Large intestine (tissue), 3 donors: Measurements from ENCODE around the gene FCER2. TPM values are rescaled to one million over a fixed set of nuclear protein-coding genes. Genes with fewer than 3 reads are reported as not detected.

Source experiments
- DNase-seq, 2 donors: peaks; one replicate each; pipeline versions ENCODE4 v3.0.0 to v3.0.0-alpha.2; 2013
- H3K27ac ChIP-seq: one replicate; pipeline ENCODE4 v1.5.1; 2013; ENCODE audit warnings: low read length
- H3K27me3 ChIP-seq: 2 replicates; pipeline ENCODE4 v1.6.1; 2013; ENCODE audit warnings: low read length; ENCODE audit not compliant: control insufficient read depth, insufficient read depth
- H3K36me3 ChIP-seq: 2 replicates; pipeline ENCODE4 v1.6.1; 2013; ENCODE audit warnings: low read length; ENCODE audit not compliant: control insufficient read depth, insufficient read depth
- H3K4me1 ChIP-seq: one replicate; pipeline ENCODE4 v1.6.1; 2013; ENCODE audit warnings: low read length; ENCODE audit not compliant: control insufficient read depth, insufficient read depth
- H3K4me3 ChIP-seq: one replicate; pipeline ENCODE4 v1.5.1; 2013; ENCODE audit warnings: low read length
- H3K9me3 ChIP-seq: one replicate; pipeline ENCODE4 v1.6.1; 2013; ENCODE audit warnings: mild to moderate bottlenecking, low read depth, low read length, moderate library complexity; ENCODE audit not compliant: control insufficient read depth
- WGBS: methylation state at CpG from one replicate; pipeline ENCODE4 v1.1.5; 2013; ENCODE audit warnings: low lambda C conversion rate; ENCODE audit not compliant: insufficient coverage; 5-methylcytosine and 5-hydroxymethylcytosine counted together
- polyA plus RNA-seq: library from polyadenylated mRNA; unstranded; fragments of 120-200 nt; gene quantifications from one replicate; pipeline ENCODE4 v1.2.1, GENCODE V29; 2013

Gene FCER2
- polyA plus RNA-seq, 1 donor = 0.28 TPM

- DNase-seq = no peak
- H3K4me3 ChIP-seq = no peak overlapping the region
- no peaks in the 10 kb centered on the region for H3K36me3 ChIP-seq
- H3K27me3 ChIP-seq = peaks cover 46% of the 10 kb centered on the region
- WGBS = 76% methylated on average over 5 of the region's 6 CpGs
- peaks cover 6% of the 10 kb centered on the region for H3K9me3 ChIP-seq
- no peak overlapping the region for H3K27ac ChIP-seq
- H3K4me1 ChIP-seq = no peaks in the 10 kb centered on the region
These were observed 31.4 kb upstream of the FCER2 start for GRCh38 chr19:7733376-7733775.

GRCh38 chr19:7732045-7732444 is 30.1 kb upstream of the FCER2 start, which contains the start of gene CLEC4G:
CLEC4G (minus strand) TSS chr19:7732110; CDS start chr19:7732102, 8 bp downstream.
- no peak within 1 kb of the TSS for H3K27ac ChIP-seq
- peaks cover 58% of the 10 kb centered on the region for H3K27me3 ChIP-seq
- H3K4me3 ChIP-seq = no peak within 1 kb of the TSS
- 50% methylated on average over 2 of the region's 9 CpGs for WGBS
- no peak for DNase-seq
- no peaks in the 10 kb centered on the region for H3K4me1 ChIP-seq
- peaks cover 6% of the 10 kb centered on the region for H3K9me3 ChIP-seq
- H3K36me3 ChIP-seq = no peaks in the 10 kb centered on the region

DNA sequence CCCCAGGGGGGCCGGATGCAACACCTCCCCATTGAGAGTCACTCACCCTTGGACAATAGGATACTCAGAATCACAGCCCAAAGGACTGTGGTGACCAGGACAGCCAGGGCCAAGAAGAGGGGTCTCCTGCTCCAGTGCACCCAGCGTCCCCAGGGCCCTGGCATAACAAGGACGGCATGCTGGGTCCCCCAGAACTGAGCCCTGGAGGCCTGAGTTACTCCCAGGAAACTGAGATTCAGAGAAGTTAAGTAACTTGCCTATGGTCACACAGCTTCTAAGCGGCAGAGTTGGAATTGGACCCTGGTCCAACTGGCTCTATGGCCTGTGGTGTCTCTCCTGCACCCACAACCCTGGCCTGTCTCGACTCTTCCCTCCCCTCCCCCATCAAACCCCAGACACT is 29.7 kb upstream of the FCER2 start:
- Histone ChIP-seq H3K9me3 (peaks cover 6% of the 10 kb centered on the region), H3K27ac (no peak overlapping the region), H3K4me1 (no peaks in the 10 kb centered on the region), H3K27me3 (peaks cover 58% of the 10 kb centered on the region), H3K4me3 (no peak overlapping the region), H3K36me3 (no peaks in the 10 kb centered on the region)
- no peak for DNase-seq
- WGBS = no CpG with 5 or more reads among the region's 5 CpGs

- peaks cover 58% of the 10 kb centered on the region for H3K27me3 ChIP-seq
- H3K9me3 ChIP-seq = peaks cover 6% of the 10 kb centered on the region
- H3K27ac ChIP-seq = no peak overlapping the region
- no peak overlapping the region for H3K4me3 ChIP-seq
- no peaks in the 10 kb centered on the region for H3K4me1 ChIP-seq
- no peaks in the 10 kb centered on the region for H3K36me3 ChIP-seq
- DNase-seq = no peak
- WGBS = no CpG with 5 or more reads among the region's 39 CpGs
These were observed 29.3 kb upstream of the FCER2 start for GRCh38 chr19:7731218-7731595.

- peaks cover 6% of the 10 kb centered on the region for H3K9me3 ChIP-seq
- no peak overlapping the region for H3K4me3 ChIP-seq
- H3K27ac ChIP-seq = no peak overlapping the region
- DNase-seq = no peak
- peaks cover 55% of the 10 kb centered on the region for H3K27me3 ChIP-seq
- H3K36me3 ChIP-seq = no peaks in the 10 kb centered on the region
- no peaks in the 10 kb centered on the region for H3K4me1 ChIP-seq
- no CpG with 5 or more reads among the region's 78 CpGs for WGBS
These were observed 28.6 kb upstream of the FCER2 start for GRCh38 chr19:7730286-7731217.

GRCh38 chr19:7729831-7730285 is 27.9 kb upstream of the FCER2 start:
- Histone ChIP-seq H3K4me1 (no peaks in the 10 kb centered on the region), H3K27me3 (peaks cover 55% of the 10 kb centered on the region), H3K4me3 (no peak overlapping the region), H3K9me3 (peaks cover 6% of the 10 kb centered on the region), H3K27ac (no peak overlapping the region), H3K36me3 (no peaks in the 10 kb centered on the region)
- DNase-seq = no peak
- WGBS = no CpG with 5 or more reads among the region's 34 CpGs

DNA sequence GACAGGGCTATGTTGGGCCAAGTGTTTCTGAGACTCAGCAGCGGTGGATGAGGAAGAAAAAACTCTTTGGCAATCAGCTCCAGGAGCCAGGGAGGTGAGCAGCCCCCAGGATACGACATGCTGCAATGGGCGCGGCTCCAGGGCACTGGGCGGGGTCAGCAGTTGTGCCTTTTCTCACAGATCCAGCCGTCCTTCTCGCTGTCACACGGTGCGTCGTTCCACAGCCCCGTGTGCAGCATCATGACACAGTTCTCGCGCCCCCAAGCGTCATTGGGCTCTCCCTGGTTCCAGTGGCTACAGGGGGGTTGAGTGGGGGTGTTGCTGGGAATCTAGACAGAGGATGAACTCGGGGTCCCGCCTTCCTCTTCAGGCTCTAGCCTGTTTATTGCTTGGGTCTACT is 27.3 kb upstream of the FCER2 start:
- H3K27me3 ChIP-seq = peaks cover 52% of the 10 kb centered on the region

DNA sequence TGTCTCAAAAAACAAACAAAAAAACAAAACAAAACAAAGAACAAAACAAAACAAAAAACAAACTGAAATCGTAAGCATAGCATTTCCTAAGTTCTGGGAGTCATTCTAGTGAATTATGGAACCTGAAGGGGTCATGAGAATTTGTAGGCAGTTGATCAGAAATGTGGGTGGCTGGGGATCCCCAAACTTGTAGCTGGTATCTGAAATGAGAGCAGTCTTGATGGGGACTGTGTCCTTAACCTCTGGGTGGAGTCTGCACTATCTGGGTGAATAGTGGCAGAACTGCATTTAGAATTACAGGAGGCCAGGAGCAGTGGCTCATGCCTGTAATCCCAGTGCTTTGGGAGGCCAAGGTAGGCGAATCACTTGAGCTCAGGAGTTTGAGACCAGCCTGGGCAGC is 23.9 kb upstream of the FCER2 start:
- 67% methylated on average over 1 of the region's 2 CpGs for WGBS
- H3K27me3 ChIP-seq = peaks cover 37% of the 10 kb centered on the region
- no peak for DNase-seq
- no peaks in the 10 kb centered on the region for H3K4me1 ChIP-seq
- no peaks in the 10 kb centered on the region for H3K36me3 ChIP-seq
- H3K4me3 ChIP-seq = no peak overlapping the region
- H3K27ac ChIP-seq = no peak overlapping the region
- H3K9me3 ChIP-seq = peaks cover 2% of the 10 kb centered on the region

More for the DNA sequence above, 27.3 kb upstream of the FCER2 start:
- no peak for DNase-seq
- H3K36me3 ChIP-seq = no peaks in the 10 kb centered on the region
- no peaks in the 10 kb centered on the region for H3K4me1 ChIP-seq
- WGBS = no CpG with 5 or more reads among the region's 16 CpGs
- H3K4me3 ChIP-seq = no peak overlapping the region
- H3K9me3 ChIP-seq = peaks cover 6% of the 10 kb centered on the region
- no peak overlapping the region for H3K27ac ChIP-seq

DNA sequence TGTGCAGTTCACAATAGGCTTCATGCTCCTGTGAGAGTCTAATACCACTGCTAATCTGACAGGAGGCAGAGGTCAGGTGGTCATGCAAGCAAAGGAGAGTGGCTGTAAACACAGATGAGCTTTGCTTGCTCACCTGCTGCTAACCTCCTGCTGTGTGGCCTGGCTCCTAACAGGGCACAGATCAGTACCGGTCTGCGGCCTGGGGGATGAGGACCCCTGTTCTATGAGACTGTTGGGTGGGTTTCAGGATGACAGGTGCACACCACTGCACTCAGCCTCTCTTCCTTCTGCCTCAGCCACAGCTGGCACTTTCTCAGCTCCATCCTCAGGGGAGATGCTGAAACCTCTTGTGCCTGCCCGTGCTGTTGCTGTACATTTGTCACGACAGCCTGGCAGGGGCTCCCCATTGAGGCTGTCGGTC is 20.3 kb upstream of the FCER2 start:
- H3K4me3 ChIP-seq = no peak overlapping the region
- H3K27me3 ChIP-seq = peaks cover 2% of the 10 kb centered on the region
- no peaks in the 10 kb centered on the region for H3K36me3 ChIP-seq
- H3K9me3 ChIP-seq = no peaks in the 10 kb centered on the region
- no peaks in the 10 kb centered on the region for H3K4me1 ChIP-seq
- no CpG with 5 or more reads among the region's 5 CpGs for WGBS
- DNase-seq = no peak
- H3K27ac ChIP-seq = no peak overlapping the region

DNA sequence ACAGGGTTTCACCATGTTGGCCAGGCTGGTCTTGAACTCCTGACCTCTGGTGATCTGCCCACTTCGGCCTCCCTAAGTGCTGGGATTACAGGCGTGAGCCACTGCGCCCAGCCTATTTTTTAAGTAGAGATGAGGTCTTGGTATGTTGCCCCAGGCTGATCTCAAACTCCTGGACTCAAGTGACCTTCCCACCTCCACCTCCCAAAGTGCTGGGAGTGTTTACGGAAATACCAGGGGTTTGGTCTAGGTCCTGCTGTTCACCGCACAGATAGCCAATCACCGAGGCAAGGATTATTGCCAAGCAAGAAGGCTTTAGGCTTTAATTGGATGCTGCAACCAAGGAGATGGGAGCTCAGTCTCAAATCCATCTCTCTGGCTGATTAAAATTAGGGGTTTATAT is 18.4 kb upstream of the FCER2 start:
- H3K4me3 ChIP-seq = no peak overlapping the region
- no peaks in the 10 kb centered on the region for H3K36me3 ChIP-seq
- peaks cover 2% of the 10 kb centered on the region for H3K27me3 ChIP-seq
- H3K9me3 ChIP-seq = no peaks in the 10 kb centered on the region
- DNase-seq = no peak
- H3K4me1 ChIP-seq = no peaks in the 10 kb centered on the region
- no CpG with 5 or more reads among the region's 6 CpGs for WGBS
- H3K27ac ChIP-seq = no peak overlapping the region
